HepG2 (cell line): ENCODE data around the gene SNX21. TPM values are rescaled to one million over a fixed set of nuclear protein-coding genes. Genes with fewer than 3 reads are reported as not detected.
A peak's percentile ranks its signal among the peaks of the same experiment; 100 is the strongest.

Source experiments
- ATF7-NPFF ChIP-seq: sonication (generic); formaldehyde crosslinking; IDR thresholded peaks from 2 replicates; pipeline ENCODE4 v1.8.1; 2023; ENCODE audit warnings: mild to moderate bottlenecking, low read depth, missing genetic modification reagents, moderate library complexity
- DZIP1 ChIP-seq: sonication (generic); formaldehyde crosslinking; IDR thresholded peaks from 2 replicates; pipeline ENCODE4 v1.5.0; 2020; ENCODE audit warnings: mild to moderate bottlenecking, missing genetic modification reagents
- FOXP1 ChIP-seq, 2 experiments: fragments of 450-650 bp in 1 of 2; IDR thresholded peaks; 2 replicates each; pipeline ENCODE4 v1.6.1; 2017 to 2018; ENCODE audit warnings: antibody characterized with exemption in 1 of 2
- JUNB ChIP-seq: sonication (generic); formaldehyde crosslinking; IDR thresholded peaks from 2 replicates; pipeline ENCODE4 v1.8.0; 2022; ENCODE audit warnings: missing genetic modification reagents, mild to moderate bottlenecking, borderline replicate concordance
- KAT8 ChIP-seq: IDR thresholded peaks from 2 replicates; pipeline ENCODE4 v1.6.1; 2016; ENCODE audit warnings: missing genetic modification reagents, missing compliant biosample characterization
- KDM6A ChIP-seq: IDR thresholded peaks from 2 replicates; pipeline ENCODE4 v1.6.1; 2016; ENCODE audit warnings: low read depth
- KLF16 ChIP-seq, 2 experiments: sonication (generic) in 1 of 2; formaldehyde crosslinking in 1 of 2; IDR thresholded peaks; 2 replicates each; pipeline versions ENCODE4 v1.6.1 to v1.8.0; 2016 to 2023; ENCODE audit warnings: missing genetic modification reagents in 2 of 2, missing compliant biosample characterization in 1 of 2
- KMT2A ChIP-seq: sonication (generic); formaldehyde crosslinking; IDR thresholded peaks from 2 replicates; pipeline ENCODE4 v1.4.0; 2020; ENCODE audit warnings: missing genetic modification reagents
- MAFG ChIP-seq: sonication (generic); formaldehyde crosslinking; IDR thresholded peaks from 2 replicates; pipeline ENCODE4 v1.5.1; 2020; ENCODE audit warnings: mild to moderate bottlenecking, missing genetic modification reagents
- MYC ChIP-seq: sonication (generic); formaldehyde crosslinking; IDR thresholded peaks from 2 replicates; pipeline ENCODE4 v1.9.0; 2021; ENCODE audit warnings: missing genetic modification reagents, borderline replicate concordance
- ONECUT2 ChIP-seq: sonication (generic); formaldehyde crosslinking; IDR thresholded peaks from 2 replicates; pipeline ENCODE4 v1.4.0; 2020; ENCODE audit warnings: missing genetic modification reagents
- SMAD1 ChIP-seq: sonication (generic); formaldehyde crosslinking; IDR thresholded peaks from 2 replicates; pipeline ENCODE4 v1.4.0; 2020; ENCODE audit warnings: missing genetic modification reagents, low read depth, mild to moderate bottlenecking, borderline replicate concordance
- TBP ChIP-seq: sonication (generic); formaldehyde crosslinking; IDR thresholded peaks from 2 replicates; pipeline ENCODE4 v1.5.0; 2020; ENCODE audit warnings: missing genetic modification reagents
- TBX2 ChIP-seq: sonication (generic); formaldehyde crosslinking; IDR thresholded peaks from 2 replicates; pipeline ENCODE4 v1.5.0; 2020; ENCODE audit warnings: missing genetic modification reagents, mild to moderate bottlenecking, borderline replicate concordance
- TOE1 ChIP-seq: sonication (generic); formaldehyde crosslinking; IDR thresholded peaks from 2 replicates; pipeline ENCODE4 v1.4.0; 2020; ENCODE audit warnings: mild to moderate bottlenecking, missing genetic modification reagents
- YEATS4 ChIP-seq: sonication (generic); formaldehyde crosslinking; IDR thresholded peaks from 2 replicates; pipeline ENCODE4 v1.4.0; 2020; ENCODE audit warnings: missing genetic modification reagents, borderline replicate concordance
- ZMYM3 ChIP-seq: sonication (generic); formaldehyde crosslinking; IDR thresholded peaks from 2 replicates; pipeline ENCODE4 v1.5.1; 2020; ENCODE audit warnings: mild to moderate bottlenecking, missing genetic modification reagents
- ZNF160 ChIP-seq: sonication (generic); formaldehyde crosslinking; IDR thresholded peaks from 2 replicates; pipeline ENCODE4 v1.8.0; 2022; ENCODE audit warnings: mild to moderate bottlenecking, inconsistent platforms, missing genetic modification reagents
- ZNF180 ChIP-seq: sonication (generic); formaldehyde crosslinking; IDR thresholded peaks from 2 replicates; pipeline ENCODE4 v1.4.0; 2020; ENCODE audit warnings: low read depth, missing genetic modification reagents, borderline replicate concordance
- ZNF552 ChIP-seq: sonication (generic); formaldehyde crosslinking; IDR thresholded peaks from 2 replicates; pipeline ENCODE4 v1.9.0; 2022; ENCODE audit warnings: missing genetic modification reagents, mild to moderate bottlenecking, borderline replicate concordance
- ZNF605 ChIP-seq: sonication (generic); formaldehyde crosslinking; IDR thresholded peaks from 2 replicates; pipeline ENCODE4 v1.8.0; 2022; ENCODE audit warnings: mild to moderate bottlenecking, missing genetic modification reagents
- ZNF644 ChIP-seq: IDR thresholded peaks from 2 replicates; pipeline ENCODE4 v1.6.1; 2016; ENCODE audit warnings: low read depth
- ZNF660 ChIP-seq: sonication (generic); formaldehyde crosslinking; IDR thresholded peaks from 2 replicates; pipeline ENCODE4 v1.5.1; 2020; ENCODE audit warnings: mild to moderate bottlenecking, low read depth, missing genetic modification reagents, borderline replicate concordance
- ZSCAN21 ChIP-seq: sonication (generic); formaldehyde crosslinking; IDR thresholded peaks from 2 replicates; pipeline ENCODE4 v1.8.0; 2022; ENCODE audit warnings: mild to moderate bottlenecking, missing genetic modification reagents, moderate library complexity, borderline replicate concordance
- ZSCAN30 ChIP-seq: sonication (generic); formaldehyde crosslinking; IDR thresholded peaks from 2 replicates; pipeline ENCODE4 v1.5.0; 2020; ENCODE audit warnings: mild to moderate bottlenecking, missing genetic modification reagents
- polyA plus RNA-seq, 8 experiments: library from polyadenylated mRNA; depleted of rRNA in 3 of 8; stranded (reverse) in 7 of 8; unstranded in 1 of 8; fragments of >200 nt; fragmentation: Illumina TruSeq in 4 of 8; extraction: Trizol in 4 of 8; gene quantifications; 2 replicates each; pipeline versions ENCODE4 v1.2.1 to v1.2.3, GENCODE V29; 2011 to 2016; ENCODE audit warnings: low read depth in 4 of 8, missing spikeins in 1 of 8, mixed read lengths in 1 of 8; ENCODE audit not compliant: insufficient read depth in 1 of 8
- total RNA-seq, 5 experiments: library from RNA; depleted of rRNA; stranded (reverse); fragments of >200 nt; fragmentation: Illumina TruSeq; extraction: Trizol; gene quantifications; 2 replicates each; pipeline ENCODE4 v1.2.3, GENCODE V29; 2016; ENCODE audit warnings: low read depth in 1 of 5
- TF ChIP-seq, protein P1 (sequence below): sonication (generic); formaldehyde crosslinking; IDR thresholded peaks from 2 replicates; pipeline ENCODE4 v1.4.0; 2020; ENCODE audit warnings: mild to moderate bottlenecking, missing genetic modification reagents
- TF ChIP-seq, protein P2 (sequence below): IDR thresholded peaks from 2 replicates; pipeline ENCODE4 v1.6.1; 2016; ENCODE audit warnings: low read depth

The SNX21 gene
- total and polyA plus RNA-seq, 2 of the 13 experiments (the other 11 are each of a cell fraction or from before 2014, with no cell fraction given) = 7.7 to 12.8 TPM

- TF ChIP-seq SMAD1 (CRISPR knock-in tag) (no peak), TOE1 (CRISPR knock-in tag) (no peak), MYC (CRISPR knock-in tag) (peak; percentile 43; the same call in 1 of the 2 replicates), MAFG (CRISPR knock-in tag) (no peak), JUNB (CRISPR knock-in tag) (no peak), KMT2A (peak; percentile 86), DZIP1 (CRISPR knock-in tag) (no peak), ZMYM3 (CRISPR knock-in tag) (no peak; the same call in 1 of the 2 replicates), FOXP1 (IDR thresholded peaks at IDR 0.05) (no peak), FOXP1 (CRISPR knock-in tag; IDR thresholded peaks at IDR 0.05) (peak; percentile 39), TBP (CRISPR knock-in tag) (no peak), KAT8 (CRISPR knock-in tag) (peak; percentile 99), KLF16 (CRISPR knock-in tag; IDR thresholded peaks at IDR 0.05) (peak in 1 of 2 experiments; percentile 91; a peak in 2 of 4 replicates), TBX2 (peak; percentile 93), KDM6A (no peak), ZSCAN30 (CRISPR knock-in tag) (no peak), ZSCAN21 (peak; percentile 25; the same call in 1 of the 2 replicates), YEATS4 (CRISPR knock-in tag) (peak; percentile 87), ZNF180 (CRISPR knock-in tag) (no peak), ONECUT2 (0 out of 2 replicates have a peak, but pooled peaks have one; percentile 28), ZNF660 (0 out of 2 replicates have a peak, but pooled peaks have one; percentile 76), ZNF552 (CRISPR knock-in tag) (no peak), ATF7-NPFF (CRISPR knock-in tag) (no peak; the same call in 1 of the 2 replicates), ZNF605 (CRISPR knock-in tag) (peak; percentile 86; the same call in 1 of the 2 replicates), ZNF160 (CRISPR knock-in tag) (no peak), ZNF644 (CRISPR knock-in tag) (no peak)
- TF ChIP-seq, protein P1, sequence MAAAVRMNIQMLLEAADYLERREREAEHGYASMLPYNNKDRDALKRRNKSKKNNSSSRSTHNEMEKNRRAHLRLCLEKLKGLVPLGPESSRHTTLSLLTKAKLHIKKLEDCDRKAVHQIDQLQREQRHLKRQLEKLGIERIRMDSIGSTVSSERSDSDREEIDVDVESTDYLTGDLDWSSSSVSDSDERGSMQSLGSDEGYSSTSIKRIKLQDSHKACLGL = peak; percentile 88
- TF ChIP-seq, protein P2, sequence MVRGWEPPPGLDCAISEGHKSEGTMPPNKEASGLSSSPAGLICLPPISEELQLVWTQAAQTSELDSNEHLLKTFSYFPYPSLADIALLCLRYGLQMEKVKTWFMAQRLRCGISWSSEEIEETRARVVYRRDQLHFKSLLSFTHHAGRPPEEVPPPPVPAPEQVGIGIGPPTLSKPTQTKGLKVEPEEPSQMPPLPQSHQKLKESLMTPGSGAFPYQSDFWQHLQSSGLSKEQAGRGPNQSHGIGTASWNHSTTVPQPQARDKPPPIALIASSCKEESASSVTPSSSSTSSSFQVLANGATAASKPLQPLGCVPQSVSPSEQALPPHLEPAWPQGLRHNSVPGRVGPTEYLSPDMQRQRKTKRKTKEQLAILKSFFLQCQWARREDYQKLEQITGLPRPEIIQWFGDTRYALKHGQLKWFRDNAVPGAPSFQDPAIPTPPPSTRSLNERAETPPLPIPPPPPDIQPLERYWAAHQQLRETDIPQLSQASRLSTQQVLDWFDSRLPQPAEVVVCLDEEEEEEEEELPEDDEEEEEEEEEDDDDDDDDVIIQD (CRISPR knock-in tag) = no peak; the same call in 1 of the 2 replicates
These were observed 23.7 kb downstream of the SNX21 start, which contains the start of the genes ACOT8 and ZSWIM3 (continued) for GRCh38 chr20:45857114-45857881.
